Neutrophil (primary cell): Measurements from ENCODE around the gene SYT14.
"Not testable (repeated sequence)": the region's sequence is repeated elsewhere in the genome, so short reads cannot be mapped to it uniquely, and the experiment has no call there.

Experiments used
- H3K27ac ChIP-seq: fragments of 200-600 bp; sonication (generic); 2 replicates; pipeline ENCODE4 v1.5.1; 2016; ENCODE audit warnings: mild to moderate bottlenecking, moderate library complexity
- H3K27me3 ChIP-seq: fragments of 200-600 bp; sonication (generic); 2 replicates; pipeline ENCODE4 v1.6.0; 2016; ENCODE audit warnings: mild to moderate bottlenecking
- H3K36me3 ChIP-seq: fragments of 200-600 bp; sonication (generic); 2 replicates; pipeline ENCODE4 v1.5.1; 2017
- H3K4me1 ChIP-seq, 2 experiments: fragments of 200-600 bp in 1 of 2; sonication (generic) in 1 of 2; 1 replicate in 1 of 2; 2 replicates in 1 of 2; pipeline versions ENCODE4 v1.5.1 to v1.6.1; 2013 to 2016; ENCODE audit warnings: low read depth in 1 of 2, low read length in 1 of 2, mild to moderate bottlenecking in 1 of 2, moderate library complexity in 1 of 2; ENCODE audit not compliant: control insufficient read depth in 1 of 2, insufficient read depth in 1 of 2
- H3K4me3 ChIP-seq, 2 experiments: fragments of 200-600 bp in 1 of 2; sonication (generic) in 1 of 2; 1 replicate in 1 of 2; 2 replicates in 1 of 2; pipeline ENCODE4 v1.5.1; 2013 to 2016; ENCODE audit warnings: low read depth in 1 of 2, low read length in 1 of 2, mild to moderate bottlenecking in 1 of 2, moderate library complexity in 1 of 2
- H3K9me3 ChIP-seq: fragments of 200-600 bp; sonication (generic); 2 replicates; pipeline ENCODE4 v1.5.1; 2016
- TF ChIP-seq, protein P1 (sequence below): fragments of 200-600 bp; sonication (generic); IDR thresholded peaks from 2 replicates; pipeline ENCODE4 v1.5.1; 2016; ENCODE audit warnings: antibody characterized with exemption

The SYT14 gene

DNA sequence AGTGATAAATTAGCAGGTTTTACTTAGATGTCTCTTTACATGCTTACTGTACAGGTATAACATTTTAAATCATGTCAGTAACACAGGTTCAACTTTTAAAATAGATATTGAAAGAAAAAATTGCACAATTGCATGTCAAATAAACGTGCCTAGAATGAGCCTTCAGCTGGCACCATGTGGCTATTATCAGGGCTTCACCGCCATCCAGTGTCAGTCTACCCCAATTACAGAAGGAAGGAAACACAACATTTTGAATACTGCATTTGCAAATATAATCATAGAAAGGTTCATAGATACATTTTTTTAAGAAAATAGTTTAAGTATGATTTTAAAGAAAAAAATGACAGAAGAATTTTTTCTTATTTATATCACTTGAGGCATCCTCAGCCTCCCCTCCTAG, 247.0 kb downstream of the SYT14 start:
- TF ChIP-seq, protein P1, sequence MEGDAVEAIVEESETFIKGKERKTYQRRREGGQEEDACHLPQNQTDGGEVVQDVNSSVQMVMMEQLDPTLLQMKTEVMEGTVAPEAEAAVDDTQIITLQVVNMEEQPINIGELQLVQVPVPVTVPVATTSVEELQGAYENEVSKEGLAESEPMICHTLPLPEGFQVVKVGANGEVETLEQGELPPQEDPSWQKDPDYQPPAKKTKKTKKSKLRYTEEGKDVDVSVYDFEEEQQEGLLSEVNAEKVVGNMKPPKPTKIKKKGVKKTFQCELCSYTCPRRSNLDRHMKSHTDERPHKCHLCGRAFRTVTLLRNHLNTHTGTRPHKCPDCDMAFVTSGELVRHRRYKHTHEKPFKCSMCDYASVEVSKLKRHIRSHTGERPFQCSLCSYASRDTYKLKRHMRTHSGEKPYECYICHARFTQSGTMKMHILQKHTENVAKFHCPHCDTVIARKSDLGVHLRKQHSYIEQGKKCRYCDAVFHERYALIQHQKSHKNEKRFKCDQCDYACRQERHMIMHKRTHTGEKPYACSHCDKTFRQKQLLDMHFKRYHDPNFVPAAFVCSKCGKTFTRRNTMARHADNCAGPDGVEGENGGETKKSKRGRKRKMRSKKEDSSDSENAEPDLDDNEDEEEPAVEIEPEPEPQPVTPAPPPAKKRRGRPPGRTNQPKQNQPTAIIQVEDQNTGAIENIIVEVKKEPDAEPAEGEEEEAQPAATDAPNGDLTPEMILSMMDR = no peak
- Histone ChIP-seq H3K36me3 (no peaks in the 10 kb centered on the region), H3K27ac (no peak overlapping the region), H3K4me1 (no peaks in the 10 kb centered on the region), H3K9me3 (no peaks in the 10 kb centered on the region), H3K27me3 (no peaks in the 10 kb centered on the region), H3K4me3 (no peak overlapping the region)

GRCh38 chr1:210187849-210188606, 250.0 kb downstream of the SYT14 start:
- not testable (repeated sequence) for H3K36me3 ChIP-seq, H3K9me3 ChIP-seq, H3K4me1 ChIP-seq, H3K4me3 ChIP-seq, H3K27ac ChIP-seq, H3K27me3 ChIP-seq

- TF ChIP-seq, protein P1 = no peak
- no peaks in the 10 kb centered on the region for H3K4me1 ChIP-seq
- H3K36me3 ChIP-seq = no peaks in the 10 kb centered on the region
- H3K9me3 ChIP-seq = no peaks in the 10 kb centered on the region
- H3K27ac ChIP-seq = no peak overlapping the region
- no peaks in the 10 kb centered on the region for H3K27me3 ChIP-seq
- H3K4me3 ChIP-seq = no peak overlapping the region
Observed at GRCh38 chr1:210189426-210189825, 251.4 kb downstream of the SYT14 start.

DNA sequence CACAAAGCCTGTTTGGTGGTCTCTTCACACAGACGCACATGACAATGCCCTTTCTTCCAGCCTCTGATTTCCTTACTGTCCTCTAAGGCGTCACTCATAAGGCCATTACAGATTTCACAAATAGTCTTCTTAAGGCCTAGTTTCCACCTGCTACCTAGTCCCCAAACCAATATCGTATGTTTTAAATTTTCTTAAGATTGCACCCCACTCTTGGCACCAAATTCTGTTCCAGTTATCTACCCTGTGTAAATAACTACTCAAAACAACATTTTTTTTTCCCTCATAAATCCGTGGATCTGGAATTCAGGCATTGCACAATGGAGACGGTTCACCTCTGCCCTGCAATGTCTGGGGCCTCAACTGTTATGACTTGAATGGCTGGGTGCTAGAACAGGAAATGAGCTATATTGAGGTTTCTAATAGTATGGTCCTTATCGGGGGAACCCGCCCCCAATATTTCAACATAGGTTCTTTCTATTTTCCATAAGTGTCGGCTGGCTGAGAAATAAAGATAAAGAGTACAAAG, 257.7 kb downstream of the SYT14 start:
- no peak overlapping the region for H3K27ac ChIP-seq
- TF ChIP-seq, protein P1 = no peak

GRCh38 chr1:210196266-210196665, 258.2 kb downstream of the SYT14 start:
- H3K4me3 ChIP-seq, H3K4me1 ChIP-seq, H3K9me3 ChIP-seq, H3K27me3 ChIP-seq, H3K36me3 ChIP-seq, H3K27ac ChIP-seq: not testable (repeated sequence)

More for the DNA sequence above, 257.7 kb downstream of the SYT14 start:
- Histone ChIP-seq H3K9me3 (no peaks in the 10 kb centered on the region), H3K4me1 (no peaks in the 10 kb centered on the region), H3K27me3 (no peaks in the 10 kb centered on the region), H3K36me3 (no peaks in the 10 kb centered on the region), H3K4me3 (no peak overlapping the region)

GRCh38 chr1:210198840-210199239, 260.8 kb downstream of the SYT14 start:
- no peaks in the 10 kb centered on the region for H3K27me3 ChIP-seq
- TF ChIP-seq, protein P1 = no peak
- no peaks in the 10 kb centered on the region for H3K36me3 ChIP-seq
- no peaks in the 10 kb centered on the region for H3K9me3 ChIP-seq
- no peaks in the 10 kb centered on the region for H3K4me1 ChIP-seq
- no peak overlapping the region for H3K4me3 ChIP-seq
- no peak overlapping the region for H3K27ac ChIP-seq
